Brain microvascular endothelial cell (primary cell): ENCODE results near the gene RPF1.
A peak's percentile ranks its signal among the peaks of the same experiment; 100 is the strongest.

ENCODE experiments used
- DNase-seq: peaks from one replicate; pipeline ENCODE4 v3.0.0-alpha.2; 2020
- H3K27ac ChIP-seq: fragments of 250-450 bp; sonication (Bioruptor Pico); 2 replicates; pipeline ENCODE4 v1.5.1; 2020; ENCODE audit warnings: mild to moderate bottlenecking, moderate library complexity
- H3K27me3 ChIP-seq: fragments of 250-450 bp; sonication (Bioruptor Pico); replicated peaks from 2 replicates; pipeline ENCODE4 v1.5.1; 2020; ENCODE audit warnings: mild to moderate bottlenecking
- H3K36me3 ChIP-seq: fragments of 250-450 bp; sonication (Bioruptor Pico); replicated peaks from 2 replicates; pipeline ENCODE4 v1.5.1; 2020; ENCODE audit warnings: mild to moderate bottlenecking
- H3K4me3 ChIP-seq: 2 replicates; pipeline ENCODE4 v1.5.1; 2011; ENCODE audit warnings: low read depth, mild to moderate bottlenecking, control low read depth, low read length, moderate library complexity
- CTCF ChIP-seq: IDR thresholded peaks from 2 replicates; pipeline ENCODE4 v1.5.1; 2011; ENCODE audit warnings: low read depth, mild to moderate bottlenecking, moderate library complexity, low read length, control low read depth, inconsistent platforms; ENCODE audit errors: missing control alignments
- in situ Hi-C: cut with HindIII; loops from 2 replicates; pipeline ENCODE4 v1.10.0; 2017; ENCODE audit warnings: low sequenced_read_pairs, low pct_ligation_motif_present

RPF1 gene

GRCh38 chr1:84452436-84452835 is 26.6 kb upstream of the RPF1 start:
- H3K4me3 ChIP-seq, result no peak overlapping the region
- DNase-seq, result no peak
- in situ Hi-C loops, result no loop called here
- no peaks in the 10 kb centered on the region for H3K36me3 ChIP-seq
- no peak for TF ChIP-seq CTCF
- H3K27me3 ChIP-seq, result peaks cover 2% of the 10 kb centered on the region
- H3K27ac ChIP-seq, result no peak overlapping the region

- TF ChIP-seq CTCF, result no peak
- DNase-seq, result no peak
- in situ Hi-C loops, result no loop called here
- no peak overlapping the region for H3K4me3 ChIP-seq
- H3K36me3 ChIP-seq, result no peaks in the 10 kb centered on the region
- H3K27ac ChIP-seq, result no peak overlapping the region
- peaks cover 2% of the 10 kb centered on the region for H3K27me3 ChIP-seq
These were observed 16.9 kb upstream of the RPF1 start for GRCh38 chr1:84462118-84462517.

GRCh38 chr1:84467298-84467697 is 11.8 kb upstream of the RPF1 start:
- H3K27ac ChIP-seq, result no peak overlapping the region
- H3K27me3 ChIP-seq, result peaks cover 7% of the 10 kb centered on the region
- H3K36me3 ChIP-seq, result no peaks in the 10 kb centered on the region
- no peak overlapping the region for H3K4me3 ChIP-seq
- TF ChIP-seq CTCF, result no peak
- DNase-seq, result no peak
- in situ Hi-C loops, result no loop called here

- Histone ChIP-seq H3K27ac (no peak overlapping the region), H3K4me3 (no peak overlapping the region), H3K36me3 (peaks cover under 1% of the 10 kb centered on the region), H3K27me3 (no peaks in the 10 kb centered on the region)
- in situ Hi-C loops, result loop anchor here (25.0 kb wide), 1 partner anchor 136 kb away; no protein-coding TSS in a partner anchor
- DNase-seq, result no peak
- TF ChIP-seq CTCF, result no peak
These were observed 2.8 kb upstream of the RPF1 start for GRCh38 chr1:84476225-84476624.

GRCh38 chr1:84479998-84480397 is 932 bp downstream of the RPF1 start:
- Histone ChIP-seq H3K36me3 (peaks cover 6% of the 10 kb centered on the region), H3K4me3 (peak overlapping the region; percentile 84), H3K27me3 (no peaks in the 10 kb centered on the region), H3K27ac (peak overlapping the region; percentile 89)
- in situ Hi-C loops, result loop anchor here (25.0 kb wide), 1 partner anchor 132 kb away; no protein-coding TSS in a partner anchor
- no peak for TF ChIP-seq CTCF
- DNase-seq, result no peak

- Histone ChIP-seq H3K4me3 (no peak overlapping the region), H3K36me3 (peaks cover 6% of the 10 kb centered on the region), H3K27me3 (no peaks in the 10 kb centered on the region), H3K27ac (no peak overlapping the region)
- TF ChIP-seq CTCF, result no peak
- DNase-seq, result no peak
- in situ Hi-C loops, result loop anchor here (25.0 kb wide), 1 partner anchor 132 kb away; no protein-coding TSS in a partner anchor
These were observed 1.6 kb downstream of the RPF1 start for GRCh38 chr1:84480650-84481049.
